K562 (cell line): ENCODE measurements around the gene JMJD1C. TPM values are rescaled to one million over a fixed set of nuclear protein-coding genes. Genes with fewer than 3 reads are reported as not detected.

Experiments used
- ATAC-seq: fragments of 200-7000 bp; cut with Tn5 transposase; 3 replicates; pipeline ENCODE4 v1.9.1; 2020; ENCODE audit warnings: moderate library complexity
- BruUV-seq: library from RNA; stranded (reverse); fragments of 400-500 nt; replicated peaks from 2 replicates; lab custom pipeline; 2021; lab: Mats Ljungman, UMichigan
- CTCF ChIA-PET: fragments of 300-600 bp; formaldehyde crosslinking; extraction: SDS; loops from one replicate; lab custom pipeline; 2021; ENCODE audit warnings: low intra/inter-chr PET ratio; lab: Yijun Ruan, JAX
- POLR2A ChIA-PET: fragments of 300-600, 350-650 bp; sonication (Branson Sonifier 250); formaldehyde crosslinking; extraction: SDS; loops from one replicate; lab custom pipeline; 2021; ENCODE audit warnings: antibody characterized with exemption, inconsistent platforms; lab: Yijun Ruan, JAX
- DNase-seq, 4 experiments: peaks; one replicate each; pipeline versions ENCODE4 v3.0.0 to v3.0.0-alpha.2; 2011 to 2018; ENCODE audit warnings: low spot score in 3 of 4, mixed read lengths in 3 of 4; ENCODE audit errors: extremely low read depth in 1 of 4
- FAIRE-seq: peaks from 2 replicates; lab custom pipeline; 2011; peaks lifted over from hg19 to GRCh38; lab: Jason Lieb, UNC
- H2AFZ ChIP-seq: 2 replicates; pipeline ENCODE4 v1.6.0; 2011; ENCODE audit warnings: low read depth, low read length, control low read depth, inconsistent platforms
- H3K27ac ChIP-seq: fragments of 200-600 bp; 3 replicates; pipeline ENCODE4 v1.8.0; 2011; ENCODE audit warnings: low read depth, mild to moderate bottlenecking, control low read depth, inconsistent platforms, low read length, moderate library complexity, mixed read lengths; ENCODE audit errors: extremely low read depth
- H3K27me3 ChIP-seq, 2 experiments: fragments of 300-600 bp in 1 of 2; 2 replicates in 1 of 2; 3 replicates in 1 of 2; pipeline versions ENCODE4 v1.6.0 to v1.8.0; 2011; ENCODE audit warnings: inconsistent platforms in 2 of 2, low read length in 2 of 2, mild to moderate bottlenecking in 1 of 2, mixed read lengths in 1 of 2, moderate library complexity in 1 of 2; ENCODE audit not compliant: control insufficient read depth in 2 of 2, insufficient read depth in 2 of 2
- H3K36me3 ChIP-seq: fragments of 300-600 bp; 3 replicates; pipeline ENCODE4 v1.8.0; 2011; ENCODE audit warnings: mild to moderate bottlenecking, low read length, inconsistent platforms; ENCODE audit not compliant: control insufficient read depth, insufficient read depth
- H3K4me1 ChIP-seq, 2 experiments: fragments of 200-600 bp in 1 of 2; replicated peaks in 1 of 2; 2 replicates in 1 of 2; 3 replicates in 1 of 2; pipeline versions ENCODE4 v1.5.1 to v1.8.0; 2011; ENCODE audit warnings: inconsistent platforms in 2 of 2, low read length in 2 of 2, mild to moderate bottlenecking in 1 of 2, mixed read lengths in 1 of 2, moderate library complexity in 1 of 2; ENCODE audit not compliant: control insufficient read depth in 2 of 2, insufficient read depth in 2 of 2
- H3K4me2 ChIP-seq: 2 replicates; pipeline ENCODE4 v1.6.1; 2011; ENCODE audit warnings: low read length, control low read depth, inconsistent platforms, mixed read lengths; ENCODE audit not compliant: insufficient read depth
- H3K4me3 ChIP-seq: fragments of 200-600 bp; sonication (generic), shearing (Covaris generic); 2 replicates; pipeline ENCODE4 v1.5.1; 2016; ENCODE audit warnings: control low read depth, inconsistent platforms
- H3K79me2 ChIP-seq: fragments of 200-600 bp; 3 replicates; pipeline ENCODE4 v1.8.0; 2011; ENCODE audit warnings: low read length, inconsistent platforms; ENCODE audit not compliant: control insufficient read depth, insufficient read depth
- H3K9ac ChIP-seq, 2 experiments: 2 replicates each; pipeline versions ENCODE4 v1.6.0 to v1.6.1; 2011; ENCODE audit warnings: low read depth in 2 of 2, low read length in 2 of 2, control low read depth in 1 of 2, inconsistent platforms in 1 of 2, mild to moderate bottlenecking in 1 of 2, mixed read lengths in 1 of 2; ENCODE audit not compliant: insufficient read depth in 1 of 2
- H3K9me1 ChIP-seq: one replicate; pipeline ENCODE4 v1.6.0; 2011; ENCODE audit warnings: inconsistent platforms, mild to moderate bottlenecking, low read length, moderate library complexity; ENCODE audit not compliant: control insufficient read depth, insufficient read depth
- H3K9me3 ChIP-seq: replicated peaks from 2 replicates; pipeline ENCODE4 v1.5.1; 2011; ENCODE audit warnings: low read depth, low read length, inconsistent platforms; ENCODE audit not compliant: control insufficient read depth, insufficient read depth
- H4K20me1 ChIP-seq: replicated peaks from 2 replicates; pipeline ENCODE4 v1.6.1; 2011; ENCODE audit warnings: low read length, inconsistent platforms, mixed read lengths; ENCODE audit not compliant: control insufficient read depth, insufficient read depth
- CBFB ChIP-seq: sonication (generic); formaldehyde crosslinking; IDR thresholded peaks from 2 replicates; pipeline ENCODE4 v1.4.0; 2020; ENCODE audit warnings: mild to moderate bottlenecking, missing genetic modification reagents
- EP400 ChIP-seq: fragments of 450-650 bp; IDR thresholded peaks from 2 replicates; pipeline ENCODE4 v1.6.1; 2017; ENCODE audit warnings: antibody characterized with exemption, mild to moderate bottlenecking, moderate library complexity
- FOXA3 ChIP-seq, 2 experiments: fragments of 450-650 bp in 1 of 2; sonication (generic) in 1 of 2; formaldehyde crosslinking; IDR thresholded peaks in 1 of 2; conservative IDR thresholded peaks in 1 of 2; 2 replicates each; pipeline versions ENCODE4 v1.4.0 to v1.8.0; 2020 to 2022; ENCODE audit warnings: mild to moderate bottlenecking in 2 of 2, missing genetic modification reagents in 1 of 2
- FOXO4 ChIP-seq: fragments of 450-650 bp; formaldehyde crosslinking; IDR thresholded peaks from 2 replicates; pipeline ENCODE4 v1.4.0; 2020; ENCODE audit warnings: mild to moderate bottlenecking, moderate library complexity
- ILK ChIP-seq: fragments of 450-650 bp; IDR thresholded peaks from 2 replicates; pipeline ENCODE4 v1.6.1; 2016; ENCODE audit warnings: missing genetic modification characterization, low read depth, mild to moderate bottlenecking, missing compliant biosample characterization, moderate library complexity, borderline replicate concordance
- LARP7 ChIP-seq: fragments of 450-650 bp; IDR thresholded peaks from 2 replicates; pipeline ENCODE4 v1.6.1; 2016
- NR2F6 ChIP-seq: fragments of 450-650 bp; formaldehyde crosslinking; IDR thresholded peaks from 2 replicates; pipeline ENCODE4 v1.4.0; 2020; ENCODE audit warnings: mild to moderate bottlenecking
- SMC3 ChIP-seq: conservative IDR thresholded peaks from 2 replicates; pipeline ENCODE4 v1.6.1; 2011; ENCODE audit warnings: low read depth, low read length, improper control_type of control experiment; ENCODE audit not compliant: insufficient read depth
- ZNF384 ChIP-seq: IDR thresholded peaks from 2 replicates; pipeline ENCODE4 v1.6.1; 2012; ENCODE audit warnings: low read depth, low read length, improper control_type of control experiment
- WGBS: fragments of 100-300 bp; shearing (Covaris generic); methylation state at CpG from one replicate; pipeline ENCODE4 v1.1.6; 2016; ENCODE audit warnings: low coverage, mixed read lengths; ENCODE audit not compliant: insufficient coverage; ENCODE audit errors: missing lambda C conversion rate; 5-methylcytosine and 5-hydroxymethylcytosine counted together
- in situ Hi-C: fragments of 300-500 bp; cut with MboI; formaldehyde crosslinking; loops from 4 replicates; pipeline ENCODE4 v1.15.0; 2018; ENCODE audit warnings: inconsistent platforms, mixed read lengths
- intact Hi-C: fragments of 100-400 bp; cut with micrococcal nuclease; formaldehyde crosslinking; loops from 2 replicates; pipeline ENCODE4 v1.14.2; 2022
- polyA plus RNA-seq, 8 experiments: library from polyadenylated mRNA; depleted of rRNA in 4 of 8; stranded (reverse) in 5 of 8; unstranded in 3 of 8; fragments of >200 nt; fragmentation: Nextera tagmentation in 2 of 8; fragmentation: Illumina TruSeq in 1 of 8; extraction: Ambion mirVana in 2 of 8; extraction: Trizol in 1 of 8; gene quantifications; 2 replicates each; pipeline versions ENCODE4 v1.2.1 to v1.2.3, GENCODE V29; 2011 to 2014; ENCODE audit warnings: inconsistent platforms in 1 of 8, missing spikeins in 1 of 8
- total RNA-seq, 7 experiments: library from RNA; depleted of rRNA in 6 of 7; stranded (reverse); fragments of >200 nt in 6 of 7; fragmentation: Illumina TruSeq in 2 of 7; extraction: Trizol in 2 of 7; gene quantifications; 2 replicates each; pipeline versions ENCODE4 v1.2.1 to v1.2.3, GENCODE V29; 2011 to 2021; ENCODE audit warnings: low replicate concordance in 1 of 7
- TF ChIP-seq, protein P1 (sequence below): fragments of 200-800 bp; sonication (Bioruptor generic); IDR thresholded peaks from 2 replicates; pipeline ENCODE4 v1.6.1; 2017; ENCODE audit warnings: missing genetic modification characterization, missing compliant biosample characterization
- TF ChIP-seq, protein P2 (sequence below): fragments of 250-450 bp; sonication (Bioruptor Pico); IDR thresholded peaks from 2 replicates; pipeline ENCODE4 v1.4.0; 2020
- TF ChIP-seq, protein P3 (sequence below): sonication (generic); formaldehyde crosslinking; IDR thresholded peaks from 2 replicates; pipeline ENCODE4 v1.9.0; 2022; ENCODE audit warnings: mild to moderate bottlenecking, missing genetic modification reagents

The JMJD1C gene
- total and polyA plus RNA-seq, 9 of the 15 experiments (the other 6 are each of a cell fraction or from before 2014, with no cell fraction given) = 25.3 to 68.0 (median 47.2) TPM

DNA sequence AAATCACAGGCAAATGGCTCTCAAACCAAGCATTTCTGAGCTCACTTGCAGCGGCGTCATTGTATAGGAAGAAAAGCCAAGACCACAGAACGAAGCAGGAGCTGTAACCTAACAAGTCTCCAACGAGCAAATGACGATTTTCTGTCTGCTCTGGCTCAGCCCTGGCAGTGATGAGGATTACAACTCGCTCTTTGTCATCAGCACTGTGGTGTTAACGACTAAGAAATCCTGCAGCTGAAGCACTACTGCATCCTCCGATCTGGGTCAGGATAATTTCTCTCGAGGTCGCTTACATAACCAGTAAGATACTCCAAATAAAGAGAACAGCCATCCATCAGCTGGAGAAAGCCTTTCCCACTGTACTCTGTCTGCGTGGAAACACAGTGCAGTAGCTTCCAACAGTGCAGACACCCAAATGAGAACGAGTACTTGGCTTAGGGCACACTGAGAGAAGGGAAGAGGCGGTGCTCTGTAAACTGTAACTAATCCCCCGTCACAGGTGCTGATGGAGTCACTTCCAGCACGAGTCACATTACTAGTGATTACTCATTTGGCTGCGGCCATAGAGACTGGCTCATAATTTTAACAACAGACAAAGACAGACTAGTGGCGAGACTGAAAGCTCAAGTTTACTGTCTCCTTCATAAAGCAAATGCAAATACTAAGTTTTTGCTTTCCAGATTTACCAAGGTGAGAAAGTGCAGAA, 196.8 kb downstream of the JMJD1C start:
- WGBS = 1% methylated on average over 17 of the region's 17 CpGs
- H3K79me2 ChIP-seq = peaks cover 82% of the 10 kb centered on the region
- DNase-seq (peak; percentile 63 to 96 (median 78)), FAIRE-seq (peak; percentile 97), ATAC-seq (peak; percentile 88)
- no peaks in the 10 kb centered on the region for H3K9me3 ChIP-seq
- ChIA-PET CTCF (no interaction called here), POLR2A (interaction anchor here (0.8 to 5.6 kb wide), 16 partner anchors 12 to 360 kb away, joined by 3 to 60 read pairs (median 4); partner anchors contain the start of gene NRBF2)
- H3K9ac ChIP-seq = peak overlapping the region; percentile 76 to 89; a peak in 3 of 4 replicates
- peak overlapping the region; percentile 53 for H3K4me3 ChIP-seq
- no peaks in the 10 kb centered on the region for H4K20me1 ChIP-seq
- peak overlapping the region; percentile 78 for H3K27ac ChIP-seq
- H2AFZ ChIP-seq = peak overlapping the region; percentile 27
- no peaks in the 10 kb centered on the region for H3K36me3 ChIP-seq
- intact Hi-C loops = loop anchor here (1.0 to 5.0 kb wide), 5 partner anchors 52 to 1502 kb away; partner anchors contain the start of genes JMJD1C and REEP3
- in situ Hi-C loops = no loop called here
- H3K4me2 ChIP-seq = peak overlapping the region; percentile 91
- H3K4me1 ChIP-seq = peaks cover 3% of the 10 kb centered on the region in 2 experiments; a peak in 1 of 5 replicates
- H3K27me3 ChIP-seq = no peaks in the 10 kb centered on the region
- H3K9me1 ChIP-seq = no peaks in the 10 kb centered on the region
- TSS peak; percentile 64 for BruUV-seq
- TF ChIP-seq ZNF384 (no peak), EP400 (peak; percentile 88), ILK (tag) (no peak), SMC3 (no peak), NR2F6 (CRISPR knock-in tag) (no peak), LARP7 (0 out of 2 replicates have a peak, but pooled peaks have one; percentile 55), FOXO4 (CRISPR knock-in tag) (no peak), CBFB (CRISPR knock-in tag) (no peak; the same call in 1 of the 2 replicates), FOXA3 (CRISPR knock-in tag; conservative IDR thresholded peaks at IDR 0.05 in 1 of 2, IDR thresholded peaks at IDR 0.05 in 1 of 2) (no peak)
- TF ChIP-seq, protein P1, sequence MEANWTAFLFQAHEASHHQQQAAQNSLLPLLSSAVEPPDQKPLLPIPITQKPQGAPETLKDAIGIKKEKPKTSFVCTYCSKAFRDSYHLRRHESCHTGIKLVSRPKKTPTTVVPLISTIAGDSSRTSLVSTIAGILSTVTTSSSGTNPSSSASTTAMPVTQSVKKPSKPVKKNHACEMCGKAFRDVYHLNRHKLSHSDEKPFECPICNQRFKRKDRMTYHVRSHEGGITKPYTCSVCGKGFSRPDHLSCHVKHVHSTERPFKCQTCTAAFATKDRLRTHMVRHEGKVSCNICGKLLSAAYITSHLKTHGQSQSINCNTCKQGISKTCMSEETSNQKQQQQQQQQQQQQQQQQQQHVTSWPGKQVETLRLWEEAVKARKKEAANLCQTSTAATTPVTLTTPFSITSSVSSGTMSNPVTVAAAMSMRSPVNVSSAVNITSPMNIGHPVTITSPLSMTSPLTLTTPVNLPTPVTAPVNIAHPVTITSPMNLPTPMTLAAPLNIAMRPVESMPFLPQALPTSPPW (CRISPR knock-in tag) = peak; percentile 46; the same call in 1 of the 2 replicates
- TF ChIP-seq, protein P2, sequence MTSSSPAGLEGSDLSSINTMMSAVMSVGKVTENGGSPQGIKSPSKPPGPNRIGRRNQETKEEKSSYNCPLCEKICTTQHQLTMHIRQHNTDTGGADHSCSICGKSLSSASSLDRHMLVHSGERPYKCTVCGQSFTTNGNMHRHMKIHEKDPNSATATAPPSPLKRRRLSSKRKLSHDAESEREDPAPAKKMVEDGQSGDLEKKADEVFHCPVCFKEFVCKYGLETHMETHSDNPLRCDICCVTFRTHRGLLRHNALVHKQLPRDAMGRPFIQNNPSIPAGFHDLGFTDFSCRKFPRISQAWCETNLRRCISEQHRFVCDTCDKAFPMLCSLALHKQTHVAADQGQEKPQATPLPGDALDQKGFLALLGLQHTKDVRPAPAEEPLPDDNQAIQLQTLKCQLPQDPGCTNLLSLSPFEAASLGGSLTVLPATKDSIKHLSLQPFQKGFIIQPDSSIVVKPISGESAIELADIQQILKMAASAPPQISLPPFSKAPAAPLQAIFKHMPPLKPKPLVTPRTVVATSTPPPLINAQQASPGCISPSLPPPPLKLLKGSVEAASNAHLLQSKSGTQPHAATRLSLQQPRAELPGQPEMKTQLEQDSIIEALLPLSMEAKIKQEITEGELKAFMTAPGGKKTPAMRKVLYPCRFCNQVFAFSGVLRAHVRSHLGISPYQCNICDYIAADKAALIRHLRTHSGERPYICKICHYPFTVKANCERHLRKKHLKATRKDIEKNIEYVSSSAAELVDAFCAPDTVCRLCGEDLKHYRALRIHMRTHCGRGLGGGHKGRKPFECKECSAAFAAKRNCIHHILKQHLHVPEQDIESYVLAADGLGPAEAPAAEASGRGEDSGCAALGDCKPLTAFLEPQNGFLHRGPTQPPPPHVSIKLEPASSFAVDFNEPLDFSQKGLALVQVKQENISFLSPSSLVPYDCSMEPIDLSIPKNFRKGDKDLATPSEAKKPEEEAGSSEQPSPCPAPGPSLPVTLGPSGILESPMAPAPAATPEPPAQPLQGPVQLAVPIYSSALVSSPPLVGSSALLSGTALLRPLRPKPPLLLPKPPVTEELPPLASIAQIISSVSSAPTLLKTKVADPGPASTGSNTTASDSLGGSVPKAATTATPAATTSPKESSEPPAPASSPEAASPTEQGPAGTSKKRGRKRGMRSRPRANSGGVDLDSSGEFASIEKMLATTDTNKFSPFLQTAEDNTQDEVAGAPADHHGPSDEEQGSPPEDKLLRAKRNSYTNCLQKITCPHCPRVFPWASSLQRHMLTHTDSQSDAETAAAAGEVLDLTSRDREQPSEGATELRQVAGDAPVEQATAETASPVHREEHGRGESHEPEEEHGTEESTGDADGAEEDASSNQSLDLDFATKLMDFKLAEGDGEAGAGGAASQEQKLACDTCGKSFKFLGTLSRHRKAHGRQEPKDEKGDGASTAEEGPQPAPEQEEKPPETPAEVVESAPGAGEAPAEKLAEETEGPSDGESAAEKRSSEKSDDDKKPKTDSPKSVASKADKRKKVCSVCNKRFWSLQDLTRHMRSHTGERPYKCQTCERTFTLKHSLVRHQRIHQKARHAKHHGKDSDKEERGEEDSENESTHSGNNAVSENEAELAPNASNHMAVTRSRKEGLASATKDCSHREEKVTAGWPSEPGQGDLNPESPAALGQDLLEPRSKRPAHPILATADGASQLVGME = no peak
- TF ChIP-seq, protein P3, sequence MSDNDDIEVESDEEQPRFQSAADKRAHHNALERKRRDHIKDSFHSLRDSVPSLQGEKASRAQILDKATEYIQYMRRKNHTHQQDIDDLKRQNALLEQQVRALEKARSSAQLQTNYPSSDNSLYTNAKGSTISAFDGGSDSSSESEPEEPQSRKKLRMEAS (CRISPR knock-in tag) = no peak; the same call in 1 of the 2 replicates
